Measurements from ENCODE around the gene DCHS1. TPM values are rescaled to one million over a fixed set of nuclear protein-coding genes. Genes with fewer than 3 reads are reported as not detected.
A peak's percentile ranks its signal among the peaks of the same experiment; 100 is the strongest.

DCHS1 gene
- total and polyA plus RNA-seq, 10 of the 15 experiments (the other 5 are each of a cell fraction or from before 2014, with no cell fraction given), result 0.02 to 0.64 (median 0.18) TPM; not detected in 1

DNA sequence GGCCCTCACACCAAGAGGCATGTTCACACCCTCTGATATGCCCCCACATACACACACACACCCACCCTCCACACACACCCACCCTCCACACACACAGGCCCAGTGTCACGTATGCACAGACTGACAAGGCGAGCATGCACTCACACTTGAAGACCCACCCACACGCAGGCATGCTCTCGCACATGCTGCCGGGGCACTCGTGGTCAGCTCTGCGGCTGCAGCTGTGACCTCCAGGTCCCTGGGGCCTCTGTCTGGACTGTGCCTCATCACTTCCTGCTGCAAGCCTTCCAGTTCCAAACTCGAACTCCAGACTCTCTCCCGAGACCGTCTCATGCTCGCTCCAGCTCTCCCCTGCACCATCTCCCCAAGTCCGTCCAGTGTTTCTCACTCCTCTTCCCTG lies 9.5 kb downstream of the DCHS1 start (continued):
- no peak for TF ChIP-seq HDAC6 (IDR thresholded peaks at IDR 0.05; ENCODE audit: unreplicated experiment)
- TF ChIP-seq CBX3 (IDR thresholded peaks at IDR 0.05; ENCODE audit: borderline replicate concordance, low read depth), result no peak
- TF ChIP-seq SREBF2 (IDR thresholded peaks at IDR 0.05; ENCODE audit: low read length), result no peak
- TF ChIP-seq, protein P1, sequence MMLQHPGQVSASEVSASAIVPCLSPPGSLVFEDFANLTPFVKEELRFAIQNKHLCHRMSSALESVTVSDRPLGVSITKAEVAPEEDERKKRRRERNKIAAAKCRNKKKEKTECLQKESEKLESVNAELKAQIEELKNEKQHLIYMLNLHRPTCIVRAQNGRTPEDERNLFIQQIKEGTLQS (IDR thresholded peaks at IDR 0.05; ENCODE audit: borderline replicate concordance, extremely low read depth, low read depth, low read length), result no peak
- TF ChIP-seq, protein P2, sequence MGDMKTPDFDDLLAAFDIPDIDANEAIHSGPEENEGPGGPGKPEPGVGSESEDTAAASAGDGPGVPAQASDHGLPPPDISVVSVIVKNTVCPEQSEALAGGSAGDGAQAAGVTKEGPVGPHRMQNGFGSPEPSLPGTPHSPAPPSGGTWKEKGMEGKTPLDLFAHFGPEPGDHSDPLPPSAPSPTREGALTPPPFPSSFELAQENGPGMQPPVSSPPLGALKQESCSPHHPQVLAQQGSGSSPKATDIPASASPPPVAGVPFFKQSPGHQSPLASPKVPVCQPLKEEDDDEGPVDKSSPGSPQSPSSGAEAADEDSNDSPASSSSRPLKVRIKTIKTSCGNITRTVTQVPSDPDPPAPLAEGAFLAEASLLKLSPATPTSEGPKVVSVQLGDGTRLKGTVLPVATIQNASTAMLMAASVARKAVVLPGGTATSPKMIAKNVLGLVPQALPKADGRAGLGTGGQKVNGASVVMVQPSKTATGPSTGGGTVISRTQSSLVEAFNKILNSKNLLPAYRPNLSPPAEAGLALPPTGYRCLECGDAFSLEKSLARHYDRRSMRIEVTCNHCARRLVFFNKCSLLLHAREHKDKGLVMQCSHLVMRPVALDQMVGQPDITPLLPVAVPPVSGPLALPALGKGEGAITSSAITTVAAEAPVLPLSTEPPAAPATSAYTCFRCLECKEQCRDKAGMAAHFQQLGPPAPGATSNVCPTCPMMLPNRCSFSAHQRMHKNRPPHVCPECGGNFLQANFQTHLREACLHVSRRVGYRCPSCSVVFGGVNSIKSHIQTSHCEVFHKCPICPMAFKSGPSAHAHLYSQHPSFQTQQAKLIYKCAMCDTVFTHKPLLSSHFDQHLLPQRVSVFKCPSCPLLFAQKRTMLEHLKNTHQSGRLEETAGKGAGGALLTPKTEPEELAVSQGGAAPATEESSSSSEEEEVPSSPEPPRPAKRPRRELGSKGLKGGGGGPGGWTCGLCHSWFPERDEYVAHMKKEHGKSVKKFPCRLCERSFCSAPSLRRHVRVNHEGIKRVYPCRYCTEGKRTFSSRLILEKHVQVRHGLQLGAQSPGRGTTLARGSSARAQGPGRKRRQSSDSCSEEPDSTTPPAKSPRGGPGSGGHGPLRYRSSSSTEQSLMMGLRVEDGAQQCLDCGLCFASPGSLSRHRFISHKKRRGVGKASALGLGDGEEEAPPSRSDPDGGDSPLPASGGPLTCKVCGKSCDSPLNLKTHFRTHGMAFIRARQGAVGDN (IDR thresholded peaks at IDR 0.05), result peak; percentile 47; the same call in 1 of the 2 replicates
- TF ChIP-seq RELB (IDR thresholded peaks at IDR 0.05; ENCODE audit: low read depth), result no peak
- no peak for TF ChIP-seq NFYB (IDR thresholded peaks at IDR 0.05; ENCODE audit: insufficient read depth, low read depth, low read length)
- TF ChIP-seq GABPA (IDR thresholded peaks at IDR 0.05; ENCODE audit: low read depth), result no peak
- 0 out of 2 replicates have a peak, but pooled peaks have one; percentile 43 for TF ChIP-seq TCF12 (IDR thresholded peaks at IDR 0.05; ENCODE audit: low read depth, low read length)
- peak; percentile 60 for TF ChIP-seq MEF2B (IDR thresholded peaks at IDR 0.05; ENCODE audit: partially characterized antibody, poor library complexity, severe bottlenecking)
- TF ChIP-seq PML (IDR thresholded peaks at IDR 0.05; ENCODE audit: low read length), result no peak
- no peak for TF ChIP-seq BMI1 (IDR thresholded peaks at IDR 0.05; ENCODE audit: borderline replicate concordance)
- no peak for TF ChIP-seq ATF7 (IDR thresholded peaks at IDR 0.05; ENCODE audit: low read depth)
- TF ChIP-seq SMARCA5 (IDR thresholded peaks at IDR 0.05), result no peak
- no peak for TF ChIP-seq NRF1 (conservative IDR thresholded peaks at IDR 0.05; ENCODE audit: low read depth, low read length)
- TF ChIP-seq IKZF1 (conservative IDR thresholded peaks at IDR 0.05), result peak; percentile 30; the same call in 1 of the 2 replicates
- TF ChIP-seq BHLHE40 (IDR thresholded peaks at IDR 0.05; ENCODE audit: borderline replicate concordance in 1 of 2, low read depth in 2 of 2, low read length in 1 of 2), result peak; percentile 84 to 89

All from GM12878 (cell line).